WERI-Rb-1 (cell line): ENCODE measurements around the gene PLOD3.

Experiments
- DNase-seq: peaks from one replicate; pipeline ENCODE4 v3.0.0-alpha.2; 2020
- H3K27ac ChIP-seq: fragments of 250-450 bp; sonication (Bioruptor Pico); 2 replicates; pipeline ENCODE4 v1.5.1; 2020; ENCODE audit warnings: mild to moderate bottlenecking, moderate library complexity
- H3K27me3 ChIP-seq: fragments of 250-450 bp; sonication (Bioruptor Pico); 2 replicates; pipeline ENCODE4 v1.5.1; 2021; ENCODE audit warnings: mild to moderate bottlenecking, low read depth, moderate library complexity; ENCODE audit not compliant: insufficient read depth, severe bottlenecking
- H3K36me3 ChIP-seq: fragments of 250-450 bp; sonication (Bioruptor Pico); 2 replicates; pipeline ENCODE4 v1.5.1; 2020; ENCODE audit warnings: mild to moderate bottlenecking, moderate library complexity
- H3K4me3 ChIP-seq: 2 replicates; pipeline ENCODE4 v1.5.1; 2011; ENCODE audit warnings: low read depth, mild to moderate bottlenecking, control low read depth, low read length
- H3K9me3 ChIP-seq: fragments of 250-450 bp; sonication (Bioruptor Pico); 2 replicates; pipeline ENCODE4 v1.5.1; 2021; ENCODE audit warnings: mild to moderate bottlenecking, moderate library complexity; ENCODE audit not compliant: severe bottlenecking
- TF ChIP-seq, protein P1 (sequence below): IDR thresholded peaks from 2 replicates; pipeline ENCODE4 v1.5.1; 2011; ENCODE audit warnings: low read depth, mild to moderate bottlenecking, control low read depth, inconsistent platforms, low read length

The PLOD3 gene

DNA sequence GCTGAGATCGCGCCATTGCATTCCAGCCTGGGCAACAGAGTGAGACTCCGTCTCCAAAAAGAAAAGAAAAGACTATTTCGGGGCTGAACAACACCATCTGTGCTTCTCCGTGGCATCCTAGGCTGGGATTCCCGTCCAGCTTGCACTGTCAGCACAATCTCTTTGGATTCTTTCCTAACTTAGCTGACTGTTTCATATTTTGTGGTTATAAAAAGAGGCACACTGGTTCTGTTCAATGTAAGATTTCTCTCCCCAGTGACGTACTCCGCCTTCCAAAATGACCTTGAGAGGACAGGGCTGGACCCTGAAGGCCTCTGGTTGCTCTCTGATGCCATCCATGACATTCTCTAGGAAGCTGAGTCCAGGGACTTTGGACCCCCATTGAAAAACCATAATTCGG lies 9.3 kb upstream of the PLOD3 start:
- H3K27me3 ChIP-seq = no peaks in the 10 kb centered on the region

DNA sequence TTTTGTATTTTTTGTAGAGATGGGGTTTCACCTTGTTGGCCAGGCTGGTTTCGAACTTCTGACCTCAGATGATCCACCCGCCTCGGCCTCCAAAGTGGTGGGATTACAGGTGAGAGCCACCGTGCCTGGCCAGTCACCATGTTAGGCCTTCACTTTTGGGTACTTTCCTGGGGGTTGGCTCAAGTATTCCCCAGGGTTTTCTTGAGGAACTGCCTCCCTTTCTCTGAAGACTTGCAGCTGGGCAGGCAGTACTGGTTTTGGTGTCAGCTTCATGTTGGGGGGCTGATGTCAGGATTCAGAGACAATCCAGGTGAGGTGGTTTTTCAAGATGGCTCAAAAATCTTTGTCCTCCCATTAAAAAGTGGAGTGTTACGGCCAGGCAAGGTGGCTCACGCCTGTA lies 8.3 kb upstream of the PLOD3 start:
- H3K27me3 ChIP-seq = no peaks in the 10 kb centered on the region
- H3K4me3 ChIP-seq = no peak overlapping the region
- H3K27ac ChIP-seq = peak overlapping the region; percentile 85
- peaks cover 61% of the 10 kb centered on the region for H3K36me3 ChIP-seq
- H3K9me3 ChIP-seq = no peaks in the 10 kb centered on the region
- DNase-seq = no peak
- TF ChIP-seq, protein P1, sequence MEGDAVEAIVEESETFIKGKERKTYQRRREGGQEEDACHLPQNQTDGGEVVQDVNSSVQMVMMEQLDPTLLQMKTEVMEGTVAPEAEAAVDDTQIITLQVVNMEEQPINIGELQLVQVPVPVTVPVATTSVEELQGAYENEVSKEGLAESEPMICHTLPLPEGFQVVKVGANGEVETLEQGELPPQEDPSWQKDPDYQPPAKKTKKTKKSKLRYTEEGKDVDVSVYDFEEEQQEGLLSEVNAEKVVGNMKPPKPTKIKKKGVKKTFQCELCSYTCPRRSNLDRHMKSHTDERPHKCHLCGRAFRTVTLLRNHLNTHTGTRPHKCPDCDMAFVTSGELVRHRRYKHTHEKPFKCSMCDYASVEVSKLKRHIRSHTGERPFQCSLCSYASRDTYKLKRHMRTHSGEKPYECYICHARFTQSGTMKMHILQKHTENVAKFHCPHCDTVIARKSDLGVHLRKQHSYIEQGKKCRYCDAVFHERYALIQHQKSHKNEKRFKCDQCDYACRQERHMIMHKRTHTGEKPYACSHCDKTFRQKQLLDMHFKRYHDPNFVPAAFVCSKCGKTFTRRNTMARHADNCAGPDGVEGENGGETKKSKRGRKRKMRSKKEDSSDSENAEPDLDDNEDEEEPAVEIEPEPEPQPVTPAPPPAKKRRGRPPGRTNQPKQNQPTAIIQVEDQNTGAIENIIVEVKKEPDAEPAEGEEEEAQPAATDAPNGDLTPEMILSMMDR = no peak

More for the DNA sequence above, 9.3 kb upstream of the PLOD3 start:
- Histone ChIP-seq H3K36me3 (peaks cover 63% of the 10 kb centered on the region), H3K4me3 (no peak overlapping the region), H3K27ac (no peak overlapping the region; the same call in 1 of the 2 replicates), H3K9me3 (no peaks in the 10 kb centered on the region)
- TF ChIP-seq, protein P1 = no peak
- no peak for DNase-seq

DNA sequence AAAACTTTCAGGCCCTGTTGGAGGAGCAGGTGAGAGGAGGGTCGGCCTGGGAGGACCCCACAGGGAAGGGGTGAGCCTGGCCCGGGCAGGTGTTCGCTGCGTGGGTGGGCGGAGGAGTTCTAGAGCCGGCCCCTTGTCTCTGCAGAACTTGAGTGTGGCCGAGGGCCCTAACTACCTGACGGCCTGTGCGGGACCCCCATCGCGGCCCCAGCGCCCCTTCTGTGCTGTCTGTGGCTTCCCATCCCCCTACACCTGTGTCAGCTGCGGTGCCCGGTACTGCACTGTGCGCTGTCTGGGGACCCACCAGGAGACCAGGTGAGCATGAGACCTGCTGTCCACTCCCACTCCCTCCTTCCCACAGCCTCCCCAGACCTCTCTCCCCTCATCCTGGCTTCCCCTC lies 6.1 kb upstream of the PLOD3 start:
- no peaks in the 10 kb centered on the region for H3K9me3 ChIP-seq

DNA sequence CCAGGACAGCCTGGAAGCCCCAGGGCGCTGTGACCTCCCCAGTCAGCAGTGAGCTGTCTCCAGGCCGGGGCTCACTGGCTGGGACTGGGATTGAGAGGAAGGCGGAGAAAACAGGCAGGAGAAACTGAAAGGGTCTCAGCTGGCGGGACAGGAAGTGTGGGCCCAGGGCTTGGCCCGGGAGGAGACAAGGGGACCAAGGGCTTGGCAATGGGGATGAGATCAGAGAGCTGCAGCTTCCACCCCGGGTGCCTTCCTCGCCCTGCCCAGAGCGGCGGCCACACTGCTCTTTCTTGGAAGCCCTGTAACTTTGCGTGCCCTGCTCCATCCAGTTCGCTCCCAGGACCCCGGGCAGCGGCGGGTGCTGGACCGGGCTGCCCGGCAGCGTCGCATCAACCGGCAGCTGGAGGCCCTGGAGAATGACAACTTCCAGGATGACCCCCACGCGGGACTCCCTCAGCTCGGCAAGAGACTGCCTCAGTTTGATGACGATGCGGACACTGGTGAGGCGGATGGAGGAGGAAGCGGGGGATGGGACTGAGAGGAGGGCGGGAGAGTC lies 5.0 kb upstream of the PLOD3 start:
- Histone ChIP-seq H3K4me3 (no peak overlapping the region), H3K27ac (no peak overlapping the region), H3K27me3 (no peaks in the 10 kb centered on the region), H3K36me3 (peaks cover 40% of the 10 kb centered on the region), H3K9me3 (no peaks in the 10 kb centered on the region)
- DNase-seq = no peak
- TF ChIP-seq, protein P1 = no peak

More for the DNA sequence above, 6.1 kb upstream of the PLOD3 start:
- DNase-seq = no peak
- Histone ChIP-seq H3K27me3 (no peaks in the 10 kb centered on the region), H3K27ac (peak overlapping the region; percentile 85), H3K4me3 (no peak overlapping the region), H3K36me3 (peaks cover 46% of the 10 kb centered on the region)
- TF ChIP-seq, protein P1 = no peak

- Histone ChIP-seq H3K9me3 (no peaks in the 10 kb centered on the region), H3K27me3 (no peaks in the 10 kb centered on the region), H3K36me3 (peaks cover 31% of the 10 kb centered on the region), H3K27ac (no peak overlapping the region), H3K4me3 (no peak overlapping the region)
- no peak for DNase-seq
- TF ChIP-seq, protein P1 = no peak
Measured at GRCh38 chr7:101220295-101220694, 2.9 kb upstream of the PLOD3 start.
